ENCODE results near the gene ADRB2.

Gene ADRB2

GRCh38 chr5:148804393-148804792 is 22.0 kb upstream of the ADRB2 start:
- in situ Hi-C loops (cut with MboI; ENCODE audit: low sequenced_read_pairs) = loop anchor here (25.0 kb wide), 1 partner anchor 758 kb away; the partner anchor contains the start of gene CSNK1A1

GRCh38 chr5:148805326-148806290 is 20.8 kb upstream of the ADRB2 start:
- in situ Hi-C loops (cut with MboI; ENCODE audit: low sequenced_read_pairs) = loop anchor here (25.0 kb wide), 1 partner anchor 757 kb away; the partner anchor contains the start of gene CSNK1A1

GRCh38 chr5:148806520-148806931 is 19.9 kb upstream of the ADRB2 start:
- in situ Hi-C loops (cut with MboI; ENCODE audit: low sequenced_read_pairs) = loop anchor here (25.0 kb wide), 1 partner anchor 756 kb away; the partner anchor contains the start of gene CSNK1A1

GRCh38 chr5:148807851-148808250 is 18.6 kb upstream of the ADRB2 start:
- in situ Hi-C loops (cut with MboI; ENCODE audit: low sequenced_read_pairs) = loop anchor here (25.0 kb wide), 1 partner anchor 754 kb away; the partner anchor contains the start of gene CSNK1A1

GRCh38 chr5:148808864-148809642 is 17.4 kb upstream of the ADRB2 start:
- in situ Hi-C loops (cut with MboI; ENCODE audit: low sequenced_read_pairs) = loop anchor here (25.0 kb wide), 1 partner anchor 753 kb away; the partner anchor contains the start of gene CSNK1A1

GRCh38 chr5:148809781-148810524 is 16.5 kb upstream of the ADRB2 start:
- in situ Hi-C loops (cut with MboI; ENCODE audit: low sequenced_read_pairs) = loop anchor here (25.0 kb wide), 1 partner anchor 752 kb away; the partner anchor contains the start of gene CSNK1A1

GRCh38 chr5:148810823-148811222 is 15.6 kb upstream of the ADRB2 start:
- in situ Hi-C loops (cut with MboI; ENCODE audit: low sequenced_read_pairs) = loop anchor here (25.0 kb wide), 1 partner anchor 751 kb away; the partner anchor contains the start of gene CSNK1A1

GRCh38 chr5:148811756-148812155 is 14.7 kb upstream of the ADRB2 start:
- in situ Hi-C loops (cut with MboI; ENCODE audit: low sequenced_read_pairs) = loop anchor here (25.0 kb wide), 1 partner anchor 751 kb away; the partner anchor contains the start of gene CSNK1A1

- in situ Hi-C loops (cut with MboI; ENCODE audit: low sequenced_read_pairs) = loop anchor here (25.0 kb wide), 1 partner anchor 747 kb away; the partner anchor contains the start of gene CSNK1A1
Observed at GRCh38 chr5:148815086-148815485, 11.3 kb upstream of the ADRB2 start.

GRCh38 chr5:148815578-148815977 is 10.8 kb upstream of the ADRB2 start:
- in situ Hi-C loops (cut with MboI; ENCODE audit: low sequenced_read_pairs) = loop anchor here (25.0 kb wide), 1 partner anchor 747 kb away; the partner anchor contains the start of gene CSNK1A1

- in situ Hi-C loops (cut with MboI; ENCODE audit: low sequenced_read_pairs) = loop anchor here (25.0 kb wide), 1 partner anchor 746 kb away; the partner anchor contains the start of gene CSNK1A1
Observed at GRCh38 chr5:148816357-148816756, 10.1 kb upstream of the ADRB2 start.

GRCh38 chr5:148816782-148817181 is 9.6 kb upstream of the ADRB2 start:
- in situ Hi-C loops (cut with MboI; ENCODE audit: low sequenced_read_pairs) = loop anchor here (25.0 kb wide), 1 partner anchor 746 kb away; the partner anchor contains the start of gene CSNK1A1

GRCh38 chr5:148817606-148818005 is 8.8 kb upstream of the ADRB2 start:
- in situ Hi-C loops (cut with MboI; ENCODE audit: low sequenced_read_pairs) = loop anchor here (25.0 kb wide), 1 partner anchor 745 kb away; the partner anchor contains the start of gene CSNK1A1

- in situ Hi-C loops (cut with MboI; ENCODE audit: low sequenced_read_pairs) = loop anchor here (25.0 kb wide), 1 partner anchor 742 kb away; the partner anchor contains the start of gene CSNK1A1
Observed at GRCh38 chr5:148820461-148821395, 5.7 kb upstream of the ADRB2 start.

- in situ Hi-C loops (cut with MboI; ENCODE audit: low sequenced_read_pairs) = loop anchor here (25.0 kb wide), 1 partner anchor 738 kb away; the partner anchor contains the start of gene CSNK1A1
Observed at GRCh38 chr5:148823871-148824270, 2.5 kb upstream of the ADRB2 start.

- in situ Hi-C loops (cut with MboI; ENCODE audit: low sequenced_read_pairs) = no loop called here
Observed at GRCh38 chr5:148825716-148826052, 727 bp upstream of the ADRB2 start.

- in situ Hi-C loops (cut with MboI; ENCODE audit: low sequenced_read_pairs) = no loop called here
Observed at GRCh38 chr5:148826739-148827070, 294 bp downstream of the ADRB2 start.

GRCh38 chr5:148827723-148828122 is 1.3 kb downstream of the ADRB2 start:
- in situ Hi-C loops (cut with MboI; ENCODE audit: low sequenced_read_pairs) = no loop called here

Data from HL-60/S4 treated with phorbol 12-myristate 13-acetate at 8.2 ng/mL for 4 days and 3 days (cell line).